Lung (tissue), 12 donors: Measurements from ENCODE around the gene SPG7. TPM values are rescaled to one million over a fixed set of nuclear protein-coding genes. Genes with fewer than 3 reads are reported as not detected.

Experiments
- ATAC-seq: fragments of 200-7000 bp; cut with Tn5 transposase; one replicate; pipeline ENCODE4 v1.9.1; 2020; ENCODE audit warnings: moderate number of reproducible peaks; ENCODE audit not compliant: insufficient read depth, low FRiP score
- DNase-seq, 3 donors: peaks; one replicate each; pipeline ENCODE4 v3.0.0-alpha.2; 2013 to 2017
- H3K27ac ChIP-seq, 2 donors: one replicate each; pipeline ENCODE4 v1.5.1; 2013; ENCODE audit warnings: mild to moderate bottlenecking in 2 of 2, moderate library complexity in 2 of 2, control low read depth in 1 of 2, inconsistent platforms in 1 of 2, low read depth in 1 of 2, low read length in 1 of 2
- H3K27me3 ChIP-seq, 3 donors: one replicate each; pipeline ENCODE4 v1.5.1; 2013; ENCODE audit warnings: low read length in 2 of 3; ENCODE audit not compliant: control insufficient read depth in 3 of 3, insufficient read depth in 3 of 3
- H3K36me3 ChIP-seq, 4 donors: one replicate each; pipeline ENCODE4 v1.5.1; 2013; ENCODE audit warnings: low read length in 4 of 4, mild to moderate bottlenecking in 1 of 4, moderate library complexity in 1 of 4; ENCODE audit not compliant: control insufficient read depth in 4 of 4, insufficient read depth in 4 of 4
- H3K4me1 ChIP-seq, 5 donors: one replicate each; pipeline ENCODE4 v1.5.1; 2013; ENCODE audit warnings: low read length in 5 of 5, mild to moderate bottlenecking in 2 of 5, moderate library complexity in 1 of 5; ENCODE audit not compliant: control insufficient read depth in 5 of 5, insufficient read depth in 5 of 5
- H3K4me3 ChIP-seq: one replicate; pipeline ENCODE4 v1.5.1; 2013; ENCODE audit warnings: mild to moderate bottlenecking, control low read depth, moderate library complexity
- H3K9ac ChIP-seq, 2 donors: one replicate each; pipeline ENCODE4 v1.5.1; 2013; ENCODE audit warnings: low read length in 2 of 2, control low read depth in 1 of 2; ENCODE audit not compliant: insufficient read depth in 1 of 2
- H3K9me3 ChIP-seq, 4 donors: one replicate each; pipeline ENCODE4 v1.5.1; 2013; ENCODE audit warnings: low read length in 3 of 4, mild to moderate bottlenecking in 1 of 4, moderate library complexity in 1 of 4; ENCODE audit not compliant: control insufficient read depth in 4 of 4, insufficient read depth in 3 of 4
- WGBS, 2 donors: extraction: QIAGEN DNeasy Blood & Tissue Kit; methylation state at CpG; one replicate each; pipeline ENCODE4 v1.1.7; 2013; 5-methylcytosine and 5-hydroxymethylcytosine counted together
- polyA plus RNA-seq, 2 donors: library from polyadenylated mRNA; stranded (reverse); fragments of 200-250 nt; gene quantifications; one replicate each; pipeline ENCODE4 v1.2.1, GENCODE V29; 2013
- total RNA-seq, 2 donors: library from RNA; depleted of rRNA in 1 of 2; stranded (reverse); fragments of >200 nt in 1 of 2; gene quantifications; one replicate each; pipeline ENCODE4 v1.2.1, GENCODE V29; 2014 to 2021
- TF ChIP-seq, protein P1 (sequence below): IDR thresholded peaks from 2 replicates; pipeline ENCODE4 v1.5.1; 2012; ENCODE audit warnings: mild to moderate bottlenecking; ENCODE audit errors: control extremely low read depth, extremely low read depth
- donor health status: control.
- donor health status: control.
- donor health status: Bipolar disorder and iron deficiency.
- donor health status: healthy.
- donor health status: DM: yes; HTN: yes; CAD: no.

The SPG7 gene
- total and polyA plus RNA-seq, 4 donors: 59.0 to 114 (median 95.4) TPM

DNA sequence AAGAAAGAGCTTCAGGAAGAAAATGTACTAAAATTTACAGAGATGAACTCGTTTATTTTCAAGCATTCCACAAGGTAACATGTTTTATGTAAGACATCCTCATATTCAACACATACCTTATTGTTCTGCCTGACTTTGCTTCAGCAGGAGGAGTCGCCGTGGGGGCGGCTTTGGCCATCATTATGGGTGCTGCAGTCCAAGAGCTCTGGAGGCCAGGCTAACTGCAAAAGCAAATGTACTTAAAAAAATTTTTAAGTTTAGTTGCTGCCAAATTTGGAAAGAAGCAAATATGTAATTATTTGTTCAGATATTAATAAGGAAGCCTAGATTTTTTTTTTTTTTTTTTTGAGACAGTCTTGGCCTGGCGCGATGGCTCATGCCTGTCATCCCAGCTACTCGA is 4.1 kb upstream of the SPG7 start:
- no peak for ATAC-seq

DNA sequence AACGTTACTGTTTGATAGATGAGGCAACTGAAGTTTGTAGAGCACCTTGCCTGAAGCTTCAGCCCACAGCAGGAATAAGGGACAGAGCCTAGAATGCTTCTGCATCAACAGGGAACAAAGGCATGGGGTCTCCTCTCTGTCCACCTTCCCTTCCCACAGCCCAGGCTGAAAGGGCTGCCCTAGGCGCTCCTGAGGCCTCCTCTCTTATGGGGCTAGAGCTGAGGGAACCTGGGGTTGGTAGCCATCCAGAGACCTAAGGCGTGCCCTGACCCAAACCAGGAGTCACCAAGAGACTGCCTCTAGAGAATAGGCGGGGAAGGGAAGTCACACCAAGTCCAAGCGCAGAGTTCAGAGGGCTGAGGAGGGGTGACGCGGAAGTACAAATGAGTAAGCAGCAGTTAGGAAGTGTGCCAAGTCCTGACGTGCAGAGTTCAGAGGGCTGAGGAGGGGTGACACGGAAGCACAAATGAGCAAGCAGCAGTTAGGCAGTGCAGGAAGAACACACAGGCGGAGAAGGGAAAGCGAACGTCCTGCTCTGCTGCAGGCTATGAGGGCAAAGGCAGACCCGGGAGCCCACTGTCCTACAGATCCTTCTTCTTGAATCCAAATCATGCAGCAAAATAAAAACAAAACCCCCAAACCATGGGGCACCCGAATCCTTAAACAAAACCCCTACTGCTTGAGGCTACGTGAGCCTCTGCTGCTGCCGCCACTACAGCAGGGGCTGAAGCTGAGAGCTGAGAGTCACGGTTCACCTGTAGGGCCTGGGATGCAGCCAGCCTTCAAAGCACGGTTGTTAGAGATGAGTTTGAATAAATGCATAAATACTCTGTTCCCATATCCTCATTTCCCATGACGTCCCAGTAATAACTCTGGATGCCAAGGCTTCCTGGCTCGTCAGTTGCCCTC is 2.7 kb upstream of the SPG7 start:
- H3K4me1 ChIP-seq: peaks cover 13 to 33% (median 15%) of the 10 kb centered on the region in 5 donors

More for the DNA sequence above, 4.1 kb upstream of the SPG7 start:
- Histone ChIP-seq H3K27ac (no peak overlapping the region), H3K9me3 (no peaks in the 10 kb centered on the region), H3K36me3 (no peaks in the 10 kb centered on the region), H3K4me3 (no peak overlapping the region), H3K27me3 (no peaks in the 10 kb centered on the region), H3K9ac (no peak overlapping the region), H3K4me1 (peaks cover 10 to 27% (median 15%) of the 10 kb centered on the region in 5 donors)
- DNase-seq: no peak
- WGBS, 2 donors: 84 to 91% methylated on average over 7 of the region's 7 CpGs
- TF ChIP-seq, protein P1, sequence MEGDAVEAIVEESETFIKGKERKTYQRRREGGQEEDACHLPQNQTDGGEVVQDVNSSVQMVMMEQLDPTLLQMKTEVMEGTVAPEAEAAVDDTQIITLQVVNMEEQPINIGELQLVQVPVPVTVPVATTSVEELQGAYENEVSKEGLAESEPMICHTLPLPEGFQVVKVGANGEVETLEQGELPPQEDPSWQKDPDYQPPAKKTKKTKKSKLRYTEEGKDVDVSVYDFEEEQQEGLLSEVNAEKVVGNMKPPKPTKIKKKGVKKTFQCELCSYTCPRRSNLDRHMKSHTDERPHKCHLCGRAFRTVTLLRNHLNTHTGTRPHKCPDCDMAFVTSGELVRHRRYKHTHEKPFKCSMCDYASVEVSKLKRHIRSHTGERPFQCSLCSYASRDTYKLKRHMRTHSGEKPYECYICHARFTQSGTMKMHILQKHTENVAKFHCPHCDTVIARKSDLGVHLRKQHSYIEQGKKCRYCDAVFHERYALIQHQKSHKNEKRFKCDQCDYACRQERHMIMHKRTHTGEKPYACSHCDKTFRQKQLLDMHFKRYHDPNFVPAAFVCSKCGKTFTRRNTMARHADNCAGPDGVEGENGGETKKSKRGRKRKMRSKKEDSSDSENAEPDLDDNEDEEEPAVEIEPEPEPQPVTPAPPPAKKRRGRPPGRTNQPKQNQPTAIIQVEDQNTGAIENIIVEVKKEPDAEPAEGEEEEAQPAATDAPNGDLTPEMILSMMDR: no peak

DNA sequence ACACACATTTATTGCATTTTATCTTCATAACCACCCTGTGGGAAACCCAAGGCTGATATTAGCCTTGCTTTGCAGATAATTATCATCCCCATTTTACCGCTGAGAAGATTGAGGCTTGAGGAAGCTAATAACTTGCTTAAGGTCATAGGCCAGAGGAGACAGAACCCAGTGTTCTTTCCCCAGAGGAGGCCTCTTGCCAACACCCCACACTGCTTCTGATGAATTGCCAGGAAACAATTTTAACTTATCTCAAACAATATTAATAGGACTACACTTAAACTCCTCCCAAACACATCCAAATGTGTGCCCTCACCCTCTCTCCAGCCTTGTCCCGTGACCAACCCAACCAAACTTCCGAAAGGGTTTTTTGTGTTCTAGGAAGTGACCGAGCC is 2.1 kb upstream of the SPG7 start:
- H3K36me3 ChIP-seq: peaks cover 2 to 9% (median 6%) of the 10 kb centered on the region in 4 donors
- ATAC-seq (no peak), DNase-seq (no peak)
- H3K4me1 ChIP-seq: peaks cover 13 to 33% (median 15%) of the 10 kb centered on the region in 5 donors
- H3K9me3 ChIP-seq: no peaks in the 10 kb centered on the region
- H3K27me3 ChIP-seq: no peaks in the 10 kb centered on the region
- H3K4me3 ChIP-seq: no peak overlapping the region
- H3K9ac ChIP-seq: no peak overlapping the region
- H3K27ac ChIP-seq: peak overlapping the region; percentile 67 to 90
- 60 to 83% methylated on average over 4 of the region's 4 CpGs for WGBS, 2 donors
- TF ChIP-seq, protein P1: no peak

More for the DNA sequence above, 2.7 kb upstream of the SPG7 start:
- H3K9ac ChIP-seq: no peak overlapping the region
- ATAC-seq (peak; percentile 41), DNase-seq (peak; percentile 88 to 95 (median 91))
- WGBS, 2 donors: 19 to 20% methylated on average over 20 of the region's 20 CpGs
- H3K4me3 ChIP-seq: no peak overlapping the region
- peak overlapping the region; percentile 74 to 90 for H3K27ac ChIP-seq
- no peaks in the 10 kb centered on the region for H3K27me3 ChIP-seq
- peaks cover 0 to 2% (median under 1%) of the 10 kb centered on the region in 4 donors for H3K36me3 ChIP-seq
- no peaks in the 10 kb centered on the region for H3K9me3 ChIP-seq
- TF ChIP-seq, protein P1: no peak
